T-cell (primary cell): ENCODE measurements around the gene ERI3. TPM values are rescaled to one million over a fixed set of nuclear protein-coding genes. Genes with fewer than 3 reads are reported as not detected.

Experiments used
- ATAC-seq, 4 experiments: fragments of 200-7000 bp in 3 of 4; fragments of 150-1000 bp in 1 of 4; cut with Tn5 transposase; replicated peaks in 1 of 4; 1 replicate in 3 of 4; 2 replicates in 1 of 4; pipeline ENCODE4 v1.10.0; 2021; ENCODE audit warnings: moderate library complexity in 3 of 4, mild to moderate bottlenecking in 2 of 4, moderate number of reproducible peaks in 1 of 4
- CTCF ChIA-PET, 2 donors: fragments of 300-600 bp; sonication (Branson Sonifier 250); formaldehyde crosslinking; loops; one replicate each; lab custom pipeline; 2022; ENCODE audit warnings: antibody characterized with exemption in 2 of 2; lab: Charles Lee
- POLR2A ChIA-PET, 2 donors: fragments of 300-600 bp; sonication (Branson Sonifier 250); formaldehyde crosslinking; loops; one replicate each; lab custom pipeline; 2022; ENCODE audit warnings: antibody characterized with exemption in 2 of 2; lab: Charles Lee
- DNase-seq, 35 experiments: peaks; one replicate each; pipeline versions ENCODE4 v3.0.0 to v3.0.0-alpha.2; 2013 to 2023
- H3K27ac ChIP-seq: one replicate; pipeline ENCODE4 v1.5.1; 2013; ENCODE audit warnings: low read length
- H3K27me3 ChIP-seq, 2 experiments: replicated peaks in 1 of 2; 1 replicate in 1 of 2; 2 replicates in 1 of 2; pipeline versions ENCODE4 v1.6.1 to v1.7.0; 2013; ENCODE audit warnings: low read length in 1 of 2, mixed read lengths in 1 of 2; ENCODE audit not compliant: control insufficient read depth in 2 of 2, insufficient read depth in 2 of 2; ENCODE audit errors: extremely low read depth in 1 of 2
- H3K36me3 ChIP-seq, 2 donors: 1 replicate in 1 of 2; 2 replicates in 1 of 2; pipeline versions ENCODE4 v1.6.1 to v1.7.0; 2013; ENCODE audit warnings: low read length in 1 of 2; ENCODE audit not compliant: control insufficient read depth in 2 of 2, insufficient read depth in 1 of 2; ENCODE audit errors: extremely low read depth in 1 of 2
- H3K4me1 ChIP-seq, 2 experiments: 1 replicate in 1 of 2; 2 replicates in 1 of 2; pipeline versions ENCODE4 v1.6.1 to v1.7.0; 2013; ENCODE audit warnings: low read length in 2 of 2, mixed read lengths in 1 of 2; ENCODE audit not compliant: insufficient read depth in 2 of 2, control insufficient read depth in 1 of 2; ENCODE audit errors: extremely low read depth in 1 of 2
- H3K4me3 ChIP-seq, 2 donors: 1 replicate in 1 of 2; 2 replicates in 1 of 2; pipeline versions ENCODE4 v1.5.1 to v1.7.0; 2013; ENCODE audit warnings: mild to moderate bottlenecking in 2 of 2, low read length in 1 of 2, moderate library complexity in 1 of 2; ENCODE audit not compliant: control insufficient read depth in 1 of 2; ENCODE audit errors: extremely low read depth in 1 of 2
- H3K9me3 ChIP-seq: 2 replicates; pipeline ENCODE4 v1.7.0; 2013
- H3K27ac Mint-ChIP-seq, 2 donors: one replicate each; pipeline ENCODE4 v1.8.0; 2020 to 2021; ENCODE audit warnings: mild to moderate bottlenecking in 2 of 2, mixed read lengths in 2 of 2
- H3K27me3 Mint-ChIP-seq, 2 donors: one replicate each; pipeline ENCODE4 v1.8.0; 2021 to 2022; ENCODE audit warnings: mixed read lengths in 2 of 2
- H3K36me3 Mint-ChIP-seq: one replicate; pipeline ENCODE4 v1.8.0; 2021; ENCODE audit warnings: mixed read lengths
- H3K4me1 Mint-ChIP-seq, 3 donors: one replicate each; pipeline ENCODE4 v1.8.0; 2020 to 2022; ENCODE audit warnings: mixed read lengths in 3 of 3, mild to moderate bottlenecking in 1 of 3
- H3K4me3 Mint-ChIP-seq, 3 donors: one replicate each; pipeline ENCODE4 v1.8.0; 2020 to 2022; ENCODE audit warnings: mild to moderate bottlenecking in 3 of 3, mixed read lengths in 3 of 3, moderate library complexity in 3 of 3
- H3K9me3 Mint-ChIP-seq, 3 donors: one replicate each; pipeline ENCODE4 v1.8.0; 2020 to 2022; ENCODE audit warnings: mixed read lengths in 3 of 3
- WGBS: methylation state at CpG from one replicate; pipeline ENCODE4 v1.1.5; 2013; ENCODE audit warnings: missing lambda C conversion rate; ENCODE audit not compliant: insufficient coverage; 5-methylcytosine and 5-hydroxymethylcytosine counted together
- total RNA-seq, 35 experiments: library from RNA in 6 of 35; stranded (reverse) in 6 of 35; fragments of 120-200 nt in 1 of 35; gene quantifications; one replicate each; pipeline versions ENCODE4 v1.2.1 to v1.2.4 and lab custom pipeline; 2013 to 2026

Gene ERI3
- total RNA-seq, 5 donors from 2014 or later (not counting 1 experiment from before 2014, with no cell fraction given), result 29.3 to 39.4 (median 33.0) TPM

DNA sequence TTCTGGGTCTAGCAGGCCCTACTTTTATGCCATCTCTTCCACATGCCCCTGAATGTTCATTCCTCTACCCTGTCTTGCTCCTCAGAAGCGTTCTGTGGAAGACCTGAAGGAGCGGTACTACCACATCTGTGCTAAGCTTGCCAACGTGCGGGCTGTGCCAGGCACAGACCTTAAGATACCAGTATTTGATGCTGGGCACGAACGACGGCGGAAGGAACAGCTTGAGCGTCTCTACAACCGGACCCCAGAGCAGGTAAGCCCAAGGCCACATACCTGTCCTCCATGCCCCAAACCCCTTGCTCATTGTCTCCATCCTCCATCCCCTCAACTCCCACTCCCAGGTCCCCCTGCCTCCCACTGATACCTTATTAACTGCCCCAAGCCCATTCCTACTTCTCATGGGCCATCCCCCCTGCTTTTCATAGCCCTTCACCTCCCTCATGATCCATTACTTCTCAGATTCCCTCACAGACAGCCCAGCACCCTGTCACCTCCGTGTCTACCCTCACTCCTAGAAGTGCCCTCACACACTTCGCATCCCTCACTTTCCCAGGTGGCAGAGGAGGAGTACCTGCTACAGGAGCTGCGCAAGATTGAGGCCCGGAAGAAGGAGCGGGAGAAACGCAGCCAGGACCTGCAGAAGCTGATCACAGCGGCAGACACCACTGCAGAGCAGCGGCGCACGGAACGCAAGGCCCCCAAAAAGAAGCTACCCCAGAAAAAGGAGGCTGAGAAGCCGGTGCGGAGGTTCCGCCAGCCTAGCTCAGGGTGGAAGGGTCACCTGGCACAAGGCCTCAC, 136.4 kb downstream of the ERI3 start:
- H3K4me1 ChIP-seq, result peaks cover 4 to 30% of the 10 kb centered on the region in 2 experiments
- no peaks in the 10 kb centered on the region for H3K27me3 Mint-ChIP-seq
- H3K36me3 Mint-ChIP-seq, result peaks cover 24% of the 10 kb centered on the region
- H3K36me3 ChIP-seq, result peaks cover 8 to 69% of the 10 kb centered on the region in 2 donors
- DNase-seq (no peak), ATAC-seq (no peak)
- no peaks in the 10 kb centered on the region for H3K9me3 ChIP-seq
- H3K4me3 ChIP-seq, result no peak overlapping the region
- H3K4me1 Mint-ChIP-seq, result peaks cover 21 to 43% (median 35%) of the 10 kb centered on the region in 3 donors
- 96% methylated on average over 22 of the region's 24 CpGs for WGBS
- no peaks in the 10 kb centered on the region for H3K9me3 Mint-ChIP-seq
- H3K4me3 Mint-ChIP-seq, result no peak overlapping the region
- no peak overlapping the region for H3K27ac Mint-ChIP-seq
- CTCF ChIA-PET, result interaction anchor here (0.7 kb wide), 2 partner anchors 9 to 1591 kb away, joined by 3 read pairs; no protein-coding TSS in a partner anchor
- H3K27me3 ChIP-seq, result no peaks in the 10 kb centered on the region
- H3K27ac ChIP-seq, result no peak overlapping the region
- POLR2A ChIA-PET, result interaction anchor here in 1 of 2 donors (0.6 kb wide), 1 partner anchor 648 kb away, joined by 3 read pairs; no protein-coding TSS in a partner anchor

DNA sequence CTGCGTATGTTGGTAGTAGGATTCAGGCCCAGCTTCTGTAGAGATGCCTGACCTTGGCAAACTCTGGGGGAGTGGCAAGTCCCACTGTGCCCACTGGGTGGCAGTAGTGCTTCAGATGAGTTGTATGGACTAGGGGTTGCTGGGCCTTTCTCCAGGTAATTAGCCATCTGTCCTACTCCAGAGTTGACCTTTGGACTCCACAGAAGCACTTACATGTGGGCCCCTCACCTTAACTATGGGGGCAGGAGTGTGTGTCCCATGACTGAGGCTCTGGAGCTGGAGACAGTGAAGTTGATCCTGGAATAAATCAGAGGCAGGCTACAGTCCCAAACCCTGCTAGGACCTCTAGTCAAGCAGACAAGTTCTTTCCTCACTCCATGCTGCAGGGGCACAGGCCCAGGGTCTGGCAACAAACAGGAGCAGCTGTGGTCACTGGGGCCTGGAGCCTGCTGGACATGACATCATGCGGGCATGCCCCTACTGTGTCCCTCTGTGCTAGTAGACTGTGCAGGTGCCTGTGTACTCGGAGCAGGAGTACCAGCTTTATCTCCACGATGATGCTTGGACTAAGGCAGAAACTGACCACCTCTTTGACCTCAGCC, 137.1 kb downstream of the ERI3 start:
- no peaks in the 10 kb centered on the region for H3K27me3 ChIP-seq
- Mint-ChIP-seq H3K9me3 (no peaks in the 10 kb centered on the region), H3K27me3 (no peaks in the 10 kb centered on the region), H3K27ac (no peak overlapping the region), H3K4me1 (peaks cover 18 to 42% (median 29%) of the 10 kb centered on the region in 3 donors), H3K4me3 (no peak overlapping the region), H3K36me3 (peaks cover 24% of the 10 kb centered on the region)
- ATAC-seq (peak; percentile 42 to 55 (median 44)), DNase-seq (peak; percentile 25 to 78 (median 60))
- POLR2A ChIA-PET, result interaction anchor here in 1 of 2 donors (0.6 kb wide), 1 partner anchor 649 kb away, joined by 3 read pairs; no protein-coding TSS in a partner anchor
- CTCF ChIA-PET, result interaction anchor here (0.6 to 0.7 kb wide), 3 partner anchors 10 to 376 kb away, joined by 3 read pairs; no protein-coding TSS in a partner anchor
- no peak overlapping the region for H3K27ac ChIP-seq
- H3K36me3 ChIP-seq, result peaks cover 8 to 69% of the 10 kb centered on the region in 2 donors
- WGBS, result 66% methylated on average over 4 of the region's 4 CpGs
- H3K4me1 ChIP-seq, result peaks cover 4 to 26% of the 10 kb centered on the region in 2 experiments
- H3K9me3 ChIP-seq, result no peaks in the 10 kb centered on the region
- no peak overlapping the region for H3K4me3 ChIP-seq

- H3K4me1 ChIP-seq, result peaks cover 4 to 33% of the 10 kb centered on the region in 2 experiments
- H3K4me3 Mint-ChIP-seq, result peak within 1 kb of the TSS; percentile 90 to 95 (median 91)
- H3K4me3 ChIP-seq, result peak within 1 kb of the TSS; percentile 82 to 90
- DNase-seq, result peak; percentile 64 to 91 (median 80)
- H3K9me3 Mint-ChIP-seq, result no peaks in the 10 kb centered on the region
- H3K9me3 ChIP-seq, result no peaks in the 10 kb centered on the region
- peaks cover 13% of the 10 kb centered on the region for H3K36me3 Mint-ChIP-seq
- H3K27me3 ChIP-seq, result no peaks in the 10 kb centered on the region
- WGBS, result 1% methylated on average over 43 of the region's 44 CpGs
- H3K4me1 Mint-ChIP-seq, result peaks cover 29 to 49% (median 34%) of the 10 kb centered on the region in 3 donors
- peak; percentile 84 to 88 (median 85) for ATAC-seq
- ChIA-PET CTCF (interaction anchor here in 1 of 2 donors (1.0 to 1.6 kb wide), 2 partner anchors 25 to 1090 kb away, joined by 3 to 4 read pairs; no protein-coding TSS in a partner anchor), POLR2A (interaction anchor here in 1 of 2 donors (0.7 kb wide), 1 partner anchor 37 kb away, joined by 5 read pairs; no protein-coding TSS in a partner anchor)
- no peaks in the 10 kb centered on the region for H3K27me3 Mint-ChIP-seq
- H3K27ac Mint-ChIP-seq, result peak within 1 kb of the TSS; percentile 96 to 97
- peak within 1 kb of the TSS; percentile 63 for H3K27ac ChIP-seq
- peaks cover 4 to 33% of the 10 kb centered on the region in 2 donors for H3K36me3 ChIP-seq
These were observed 141.6 kb downstream of the ERI3 start, which contains the start of gene DMAP1 for GRCh38 chr1:44213222-44214112. Gene DMAP1 (plus strand): TSS chr1:44213471. CDS start chr1:44213754, 283 bp downstream.

GRCh38 chr1:44212355-44213221, 142.5 kb downstream of the ERI3 start:
- Mint-ChIP-seq H3K27me3 (no peaks in the 10 kb centered on the region), H3K27ac (peak overlapping the region; percentile 96 to 97), H3K4me1 (peaks cover 29 to 48% (median 33%) of the 10 kb centered on the region in 3 donors), H3K36me3 (peaks cover 10% of the 10 kb centered on the region), H3K4me3 (peak overlapping the region; percentile 90 to 95 (median 91)), H3K9me3 (no peaks in the 10 kb centered on the region)
- H3K9me3 ChIP-seq, result no peaks in the 10 kb centered on the region
- H3K36me3 ChIP-seq, result peaks cover 4 to 24% of the 10 kb centered on the region in 2 donors
- peaks cover 4 to 27% of the 10 kb centered on the region in 2 experiments for H3K4me1 ChIP-seq
- H3K27ac ChIP-seq, result peak overlapping the region; percentile 63
- H3K27me3 ChIP-seq, result no peaks in the 10 kb centered on the region
- ATAC-seq (peak in 2 of 4 experiments; percentile 15 to 55), DNase-seq (peak in 28 of 35 experiments; percentile 11 to 70 (median 32))
- 44% methylated on average over 5 of the region's 9 CpGs for WGBS
- peak overlapping the region; percentile 82 to 90 for H3K4me3 ChIP-seq
- ChIA-PET CTCF (interaction anchor here (1.0 to 1.8 kb wide), 4 partner anchors 14 to 1091 kb away, joined by 3 to 4 read pairs (median 4); no protein-coding TSS in a partner anchor), POLR2A (interaction anchor here (0.6 to 0.7 kb wide), 3 partner anchors 36 to 710 kb away, joined by 3 to 5 read pairs (median 3); no protein-coding TSS in a partner anchor)

- peaks cover 7% of the 10 kb centered on the region for H3K36me3 Mint-ChIP-seq
- Histone ChIP-seq H3K36me3 (peaks cover 4 to 10% of the 10 kb centered on the region in 2 donors), H3K4me3 (no peak overlapping the region), H3K27me3 (peaks cover 0 to 4% of the 10 kb centered on the region in 2 experiments), H3K27ac (no peak overlapping the region), H3K9me3 (no peaks in the 10 kb centered on the region), H3K4me1 (peaks cover 4 to 23% of the 10 kb centered on the region in 2 experiments)
- no peak for DNase-seq
- H3K4me1 Mint-ChIP-seq, result peaks cover 28 to 34% (median 29%) of the 10 kb centered on the region in 3 donors
- POLR2A ChIA-PET, result no interaction called here
- CTCF ChIA-PET, result interaction anchor here in 1 of 2 donors (1.8 kb wide), 1 partner anchor 16 kb away, joined by 4 read pairs; no protein-coding TSS in a partner anchor
- peaks cover 0 to 6% of the 10 kb centered on the region in 2 donors for H3K27me3 Mint-ChIP-seq
- no peak for ATAC-seq
- WGBS, result no CpG with 5 or more reads among the region's 1 CpG
- no peaks in the 10 kb centered on the region for H3K9me3 Mint-ChIP-seq
- H3K4me3 Mint-ChIP-seq, result no peak overlapping the region
- H3K27ac Mint-ChIP-seq, result no peak overlapping the region
These were observed 144.5 kb downstream of the ERI3 start for GRCh38 chr1:44210595-44210994.
